ENCODE measurements around the gene RPS3A.

- no peak for TF ChIP-seq CTCF (IDR thresholded peaks at IDR 0.05)
- TF ChIP-seq ZFX (IDR thresholded peaks at IDR 0.05; ENCODE audit: borderline replicate concordance), result no peak
These were observed 43.9 kb upstream of the RPS3A start for GRCh38 chr4:151055539-151055938.
